ENCODE measurements around the gene RTN3.

The RTN3 gene

DNA sequence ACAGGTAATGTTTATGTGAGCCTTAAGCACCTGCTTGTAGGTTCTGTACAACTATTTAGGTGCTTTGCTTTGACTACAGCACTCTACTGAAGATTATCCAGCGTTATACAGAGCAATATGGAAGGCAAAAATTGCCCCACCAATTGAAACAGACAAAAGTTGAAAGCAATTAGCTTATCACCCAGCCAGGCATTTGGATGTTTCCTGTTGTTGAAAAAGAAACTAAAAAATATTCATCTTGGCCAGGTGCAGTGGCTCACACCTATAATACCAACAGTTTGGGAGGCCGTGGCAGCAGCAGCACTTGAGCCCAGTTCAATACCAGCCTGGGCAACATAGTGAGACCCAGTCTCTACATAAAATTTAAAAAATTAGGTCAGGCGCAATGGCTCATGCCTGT is 28.6 kb upstream of the RTN3 start:
- TF ChIP-seq, protein P1, sequence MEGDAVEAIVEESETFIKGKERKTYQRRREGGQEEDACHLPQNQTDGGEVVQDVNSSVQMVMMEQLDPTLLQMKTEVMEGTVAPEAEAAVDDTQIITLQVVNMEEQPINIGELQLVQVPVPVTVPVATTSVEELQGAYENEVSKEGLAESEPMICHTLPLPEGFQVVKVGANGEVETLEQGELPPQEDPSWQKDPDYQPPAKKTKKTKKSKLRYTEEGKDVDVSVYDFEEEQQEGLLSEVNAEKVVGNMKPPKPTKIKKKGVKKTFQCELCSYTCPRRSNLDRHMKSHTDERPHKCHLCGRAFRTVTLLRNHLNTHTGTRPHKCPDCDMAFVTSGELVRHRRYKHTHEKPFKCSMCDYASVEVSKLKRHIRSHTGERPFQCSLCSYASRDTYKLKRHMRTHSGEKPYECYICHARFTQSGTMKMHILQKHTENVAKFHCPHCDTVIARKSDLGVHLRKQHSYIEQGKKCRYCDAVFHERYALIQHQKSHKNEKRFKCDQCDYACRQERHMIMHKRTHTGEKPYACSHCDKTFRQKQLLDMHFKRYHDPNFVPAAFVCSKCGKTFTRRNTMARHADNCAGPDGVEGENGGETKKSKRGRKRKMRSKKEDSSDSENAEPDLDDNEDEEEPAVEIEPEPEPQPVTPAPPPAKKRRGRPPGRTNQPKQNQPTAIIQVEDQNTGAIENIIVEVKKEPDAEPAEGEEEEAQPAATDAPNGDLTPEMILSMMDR (IDR thresholded peaks at IDR 0.05; ENCODE audit: low read depth, low read length, missing control alignments), result no peak
- no peak overlapping the region for H3K4me3 ChIP-seq (replicated peaks; ENCODE audit: low read depth, low read length)
- DNase-seq (ENCODE audit: extremely low read depth, low read depth), result no peak

DNA sequence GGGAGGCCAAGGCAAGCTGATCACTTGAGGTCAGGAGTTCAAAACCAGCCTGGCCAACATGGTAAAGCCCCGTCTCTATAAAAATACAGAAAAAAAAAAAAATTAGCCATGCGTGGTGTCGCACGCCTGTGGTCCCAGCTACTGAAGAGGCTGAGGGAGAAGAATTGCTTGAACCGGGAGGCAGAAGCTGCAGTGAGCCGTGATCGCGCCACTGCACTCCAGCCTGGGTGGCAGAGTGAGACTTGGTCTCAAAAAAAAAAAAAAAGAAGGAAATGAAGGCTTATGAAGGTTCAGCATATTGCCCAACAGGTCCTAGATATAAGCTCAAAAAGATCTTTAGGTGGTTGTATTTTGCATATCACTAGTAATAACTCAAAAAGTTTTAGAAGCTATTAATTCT is 20.3 kb upstream of the RTN3 start:
- DNase-seq (ENCODE audit: extremely low read depth, low read depth), result no peak
- H3K4me3 ChIP-seq (replicated peaks; ENCODE audit: low read depth, low read length), result no peak overlapping the region
- TF ChIP-seq, protein P1 (IDR thresholded peaks at IDR 0.05; ENCODE audit: low read depth, low read length, missing control alignments), result no peak

DNA sequence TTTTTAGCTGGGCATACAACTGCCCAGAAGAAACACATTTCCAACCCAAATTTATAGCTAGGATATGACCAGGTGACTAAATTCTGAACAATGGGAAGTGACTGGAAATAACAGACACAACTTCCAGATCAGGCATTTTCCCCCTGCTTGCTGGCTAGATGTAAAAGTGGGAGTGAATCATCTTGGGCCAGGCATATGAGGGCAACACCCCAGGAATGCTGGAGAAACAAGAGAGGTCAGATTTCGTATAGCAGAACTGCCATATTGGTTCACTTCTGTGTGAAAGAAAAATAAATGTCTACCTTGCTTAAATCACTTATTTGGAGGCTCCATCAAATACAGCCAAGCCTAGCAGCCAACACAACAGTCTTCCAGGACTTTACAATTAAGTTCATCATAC is 17.5 kb upstream of the RTN3 start:
- TF ChIP-seq, protein P1 (IDR thresholded peaks at IDR 0.05; ENCODE audit: low read depth, low read length, missing control alignments), result no peak
- no peak overlapping the region for H3K4me3 ChIP-seq (replicated peaks; ENCODE audit: low read depth, low read length)
- DNase-seq (ENCODE audit: extremely low read depth, low read depth), result no peak

DNA sequence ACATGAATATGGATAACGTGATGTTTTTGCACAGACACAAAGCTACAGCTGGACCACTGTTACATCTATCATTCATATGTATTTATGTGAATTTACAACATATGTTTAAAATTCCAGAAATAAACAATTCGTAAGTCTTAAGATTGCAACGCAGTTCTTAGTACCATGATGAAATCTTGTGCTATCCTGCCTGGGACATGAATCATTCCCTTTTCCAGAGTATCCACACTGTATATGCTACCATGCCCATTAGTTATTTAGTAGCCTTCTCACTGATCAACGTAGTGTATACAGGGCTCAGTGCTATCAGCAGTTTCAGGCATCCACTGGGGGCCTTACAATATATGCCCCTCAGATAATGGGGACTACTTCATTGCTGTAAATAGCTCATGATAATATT is 14.4 kb upstream of the RTN3 start:
- no peak overlapping the region for H3K4me3 ChIP-seq (replicated peaks; ENCODE audit: low read depth, low read length)
- TF ChIP-seq, protein P1 (IDR thresholded peaks at IDR 0.05; ENCODE audit: low read depth, low read length, missing control alignments), result no peak
- DNase-seq (ENCODE audit: extremely low read depth, low read depth), result no peak

DNA sequence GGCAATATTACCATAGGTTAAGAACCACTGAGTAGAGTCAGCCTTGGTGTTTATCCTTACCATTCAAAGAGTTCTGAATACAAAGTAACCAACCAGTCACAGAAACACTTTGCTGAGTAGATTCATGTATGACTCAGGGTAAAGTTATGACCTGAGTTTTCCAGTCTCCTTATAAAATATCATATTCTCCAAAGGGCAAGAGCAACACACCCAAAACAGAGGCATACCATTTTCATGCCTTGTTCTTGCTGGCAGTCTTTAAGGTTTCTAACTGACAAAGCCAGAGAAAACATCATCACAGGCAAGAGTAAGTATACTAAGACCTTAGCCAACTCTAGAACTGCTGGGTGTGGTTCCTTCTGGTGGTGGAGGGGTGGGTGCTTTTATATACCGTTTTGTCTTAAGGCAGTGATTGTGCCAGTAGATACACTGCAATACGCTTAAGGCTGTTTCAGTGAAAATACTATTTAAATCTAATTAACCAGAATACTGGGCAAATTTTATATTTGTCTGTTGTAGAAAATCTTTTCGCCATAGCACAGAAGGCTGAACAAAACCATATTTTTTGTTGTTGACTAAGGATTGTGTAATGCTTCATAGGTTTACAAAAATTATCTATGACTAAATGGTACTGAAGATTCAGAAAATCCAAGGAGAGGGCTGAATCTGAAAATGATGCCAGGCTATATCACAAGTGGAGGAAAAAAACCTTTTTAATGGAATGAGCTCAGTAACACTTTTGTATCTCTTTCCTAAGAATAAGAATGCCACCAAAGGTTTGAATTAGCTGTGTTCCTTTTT is 13.1 kb upstream of the RTN3 start:
- H3K4me3 ChIP-seq (replicated peaks; ENCODE audit: low read depth, low read length), result no peak overlapping the region
- DNase-seq (ENCODE audit: extremely low read depth, low read depth), result peak; percentile 79

DNA sequence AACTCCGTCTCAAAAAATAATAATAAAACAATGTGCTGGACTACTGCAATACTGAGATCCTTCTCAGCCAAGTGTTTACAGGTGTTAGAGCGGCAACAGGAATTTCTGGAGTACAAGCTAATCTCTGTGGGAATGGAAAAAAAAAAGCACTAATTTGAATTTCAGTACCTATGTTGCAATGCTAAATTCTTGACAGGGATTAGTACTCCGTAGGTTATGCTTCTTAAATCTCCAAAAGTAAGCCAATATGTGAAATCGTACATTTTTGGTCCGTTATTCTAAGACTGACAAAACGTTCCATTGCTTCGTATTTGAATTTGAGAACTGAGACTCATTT is 11.2 kb upstream of the RTN3 start:
- DNase-seq (ENCODE audit: extremely low read depth, low read depth), result no peak
- TF ChIP-seq, protein P1 (IDR thresholded peaks at IDR 0.05; ENCODE audit: low read depth, low read length, missing control alignments), result no peak
- peak overlapping the region; percentile 48 for H3K4me3 ChIP-seq (replicated peaks; ENCODE audit: low read depth, low read length)

More for the DNA sequence above, 13.1 kb upstream of the RTN3 start:
- TF ChIP-seq, protein P1 (IDR thresholded peaks at IDR 0.05; ENCODE audit: low read depth, low read length, missing control alignments), result no peak

All from HFF-Myc (cell line).